ENCODE results near the gene PHF8.

DNA sequence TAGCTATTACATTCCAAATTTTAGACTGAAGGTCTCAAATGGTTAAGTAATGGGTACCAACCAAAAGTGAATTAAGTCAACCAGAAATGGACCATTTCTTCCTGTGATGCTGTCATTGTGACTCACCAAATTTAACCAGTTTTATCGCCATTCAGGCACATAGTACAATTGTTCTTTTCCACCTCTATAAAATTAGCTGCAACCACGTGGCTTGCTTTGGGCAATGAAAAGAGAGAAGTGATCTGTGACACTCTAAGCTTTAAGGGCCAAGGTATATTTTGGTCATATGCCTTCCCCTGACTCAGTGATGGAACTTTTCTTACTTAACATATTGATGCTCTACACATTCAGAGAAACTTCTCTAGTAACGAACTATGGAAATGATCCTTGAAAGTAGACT lies 20.3 kb upstream of the PHF8 start:
- TF ChIP-seq, protein P1, sequence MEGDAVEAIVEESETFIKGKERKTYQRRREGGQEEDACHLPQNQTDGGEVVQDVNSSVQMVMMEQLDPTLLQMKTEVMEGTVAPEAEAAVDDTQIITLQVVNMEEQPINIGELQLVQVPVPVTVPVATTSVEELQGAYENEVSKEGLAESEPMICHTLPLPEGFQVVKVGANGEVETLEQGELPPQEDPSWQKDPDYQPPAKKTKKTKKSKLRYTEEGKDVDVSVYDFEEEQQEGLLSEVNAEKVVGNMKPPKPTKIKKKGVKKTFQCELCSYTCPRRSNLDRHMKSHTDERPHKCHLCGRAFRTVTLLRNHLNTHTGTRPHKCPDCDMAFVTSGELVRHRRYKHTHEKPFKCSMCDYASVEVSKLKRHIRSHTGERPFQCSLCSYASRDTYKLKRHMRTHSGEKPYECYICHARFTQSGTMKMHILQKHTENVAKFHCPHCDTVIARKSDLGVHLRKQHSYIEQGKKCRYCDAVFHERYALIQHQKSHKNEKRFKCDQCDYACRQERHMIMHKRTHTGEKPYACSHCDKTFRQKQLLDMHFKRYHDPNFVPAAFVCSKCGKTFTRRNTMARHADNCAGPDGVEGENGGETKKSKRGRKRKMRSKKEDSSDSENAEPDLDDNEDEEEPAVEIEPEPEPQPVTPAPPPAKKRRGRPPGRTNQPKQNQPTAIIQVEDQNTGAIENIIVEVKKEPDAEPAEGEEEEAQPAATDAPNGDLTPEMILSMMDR (IDR thresholded peaks at IDR 0.05) = no peak
- TF ChIP-seq POLR2A (IDR thresholded peaks at IDR 0.05) = no peak
- no peak for TF ChIP-seq POLR2AphosphoS5 (IDR thresholded peaks at IDR 0.05)

Data from breast epithelium (tissue), 3 donors.